Stomach (tissue), 9 donors: Measurements from ENCODE around the gene DCTN2. TPM values are rescaled to one million over a fixed set of nuclear protein-coding genes. Genes with fewer than 3 reads are reported as not detected.

Experiments used
- DNase-seq, 2 donors: peaks; one replicate each; pipeline versions ENCODE4 v3.0.0 to v3.0.0-alpha.2; 2013 to 2019
- H3K27ac ChIP-seq, 5 donors: fragments of 200-600 bp in 4 of 5; sonication (generic) in 4 of 5; one replicate each; pipeline ENCODE4 v1.5.1; 2013 to 2019; ENCODE audit warnings: mild to moderate bottlenecking in 1 of 5, moderate library complexity in 1 of 5
- H3K27me3 ChIP-seq, 3 donors: fragments of 200-600 bp; sonication (generic); one replicate each; pipeline ENCODE4 v1.5.1; 2017 to 2019; ENCODE audit warnings: mixed run types in 1 of 3
- H3K36me3 ChIP-seq, 4 donors: fragments of 200-600 bp; sonication (generic); 1 replicate in 3 of 4; 2 replicates in 1 of 4; pipeline ENCODE4 v1.5.1; 2016 to 2019
- H3K4me1 ChIP-seq, 4 donors: fragments of 200-600 bp; sonication (generic); one replicate each; pipeline ENCODE4 v1.5.1; 2016 to 2019
- H3K4me3 ChIP-seq, 4 donors: fragments of 200-600 bp; sonication (generic) in 3 of 4; one replicate each; pipeline ENCODE4 v1.5.1; 2016 to 2019; ENCODE audit warnings: mild to moderate bottlenecking in 1 of 4
- H3K9me3 ChIP-seq, 4 donors: fragments of 200-600 bp; sonication (generic); one replicate each; pipeline ENCODE4 v1.5.1; 2016 to 2019
- EP300 ChIP-seq: sonication (generic); formaldehyde crosslinking; IDR thresholded peaks from one replicate; pipeline ENCODE4 v1.6.1; 2017; ENCODE audit warnings: antibody characterized with exemption
- POLR2A ChIP-seq, 4 donors: fragments of 450-650 bp; IDR thresholded peaks; one replicate each; pipeline ENCODE4 v1.6.1; 2016; ENCODE audit warnings: antibody characterized with exemption in 4 of 4, control low read depth in 2 of 4, mild to moderate bottlenecking in 1 of 4, moderate library complexity in 1 of 4
- POLR2AphosphoS5 ChIP-seq, 3 donors: sonication (generic); formaldehyde crosslinking; IDR thresholded peaks; one replicate each; pipeline ENCODE4 v1.6.1; 2016; ENCODE audit warnings: antibody characterized with exemption in 3 of 3
- WGBS, 5 donors: extraction: QIAGEN DNeasy Blood & Tissue Kit in 3 of 5; methylation state at CpG; one replicate each; pipeline versions ENCODE4 v1.1.5 to v1.1.7; 2013 to 2018; 5-methylcytosine and 5-hydroxymethylcytosine counted together
- intact Hi-C: fragments of 100-400 bp; cut with DNase I; formaldehyde crosslinking; loops from one replicate; pipeline ENCODE4 v1.15.1; 2023; ENCODE audit warnings: low total_unique reads
- polyA plus RNA-seq, 3 donors: library from polyadenylated mRNA; stranded (reverse); fragments of 200-250 nt; gene quantifications; one replicate each; pipeline ENCODE4 v1.2.3, GENCODE V29; 2013
- total RNA-seq, 5 donors: library from RNA; depleted of rRNA; stranded (reverse); fragments of >200 nt; gene quantifications; one replicate each; pipeline versions ENCODE4 v1.1.0 to v1.2.3, GENCODE V29; 2014 to 2016
- TF ChIP-seq, protein P1 (sequence below), 7 experiments: fragments of 450-650 bp in 4 of 7; fragments of 200-600 bp in 3 of 7; sonication (generic) in 3 of 7; IDR thresholded peaks; one replicate each; pipeline ENCODE4 v1.5.1; 2016 to 2019; ENCODE audit warnings: antibody characterized with exemption in 7 of 7, control low read depth in 2 of 7, mild to moderate bottlenecking in 1 of 7
- donor health status: healthy with polysubstance abuse.
- donor health status: Bipolar disorder and iron deficiency.
- donor health status: healthy.

The DCTN2 gene
- total and polyA plus RNA-seq, 8 donors: 28.6 to 177 (median 106) TPM

DNA sequence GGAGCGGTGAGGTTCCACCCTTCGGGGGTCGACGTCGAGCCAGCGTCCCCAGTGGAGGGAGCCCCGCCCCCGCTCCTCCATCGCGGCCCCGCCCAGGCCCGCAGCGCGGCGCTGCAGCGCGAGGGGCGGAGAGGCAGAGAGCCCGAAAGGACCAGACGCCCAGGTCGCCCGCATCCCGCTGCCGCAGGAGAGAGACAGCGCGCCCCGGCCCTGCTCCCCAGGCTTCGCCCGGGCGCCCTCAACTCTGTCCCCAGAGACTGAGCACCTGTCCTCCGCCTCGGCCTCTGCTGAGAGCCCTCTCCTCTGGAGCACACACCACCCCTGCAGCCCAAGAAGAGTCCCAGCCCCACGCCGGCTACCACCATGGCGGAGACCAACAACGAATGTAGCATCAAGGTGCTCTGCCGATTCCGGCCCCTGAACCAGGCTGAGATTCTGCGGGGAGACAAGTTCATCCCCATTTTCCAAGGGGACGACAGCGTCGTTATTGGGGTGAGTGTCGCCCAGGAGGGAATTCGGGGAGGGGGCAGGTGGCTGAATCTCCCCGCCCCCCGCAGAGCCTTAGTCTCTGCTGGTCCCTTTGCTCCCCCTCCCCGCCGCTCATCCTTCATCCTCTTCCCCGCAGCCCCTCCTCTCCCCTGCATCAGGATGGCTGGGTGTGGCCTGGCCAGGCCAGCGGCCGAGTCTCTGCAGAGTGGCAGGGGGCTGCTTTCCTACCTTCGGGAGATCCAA is 3.1 kb upstream of the DCTN2 start, which contains the start of gene KIF5A:
KIF5A (plus strand) TSS at position 136 of the 732 bp plus-strand sequence; CDS start at position 364, 228 bp downstream.
- H3K4me1 ChIP-seq: peaks cover 13 to 33% (median 28%) of the 10 kb centered on the region in 4 donors
- peaks cover 0 to 32% (median 29%) of the 10 kb centered on the region in 3 donors for H3K27me3 ChIP-seq
- DNase-seq: peak in 1 of 2 donors; percentile 73
- H3K9me3 ChIP-seq: no peaks in the 10 kb centered on the region
- TF ChIP-seq POLR2A (IDR thresholded peaks at IDR 0.05) (no peak), EP300 (no peak), POLR2AphosphoS5 (IDR thresholded peaks at IDR 0.05) (no peak)
- TF ChIP-seq, protein P1, sequence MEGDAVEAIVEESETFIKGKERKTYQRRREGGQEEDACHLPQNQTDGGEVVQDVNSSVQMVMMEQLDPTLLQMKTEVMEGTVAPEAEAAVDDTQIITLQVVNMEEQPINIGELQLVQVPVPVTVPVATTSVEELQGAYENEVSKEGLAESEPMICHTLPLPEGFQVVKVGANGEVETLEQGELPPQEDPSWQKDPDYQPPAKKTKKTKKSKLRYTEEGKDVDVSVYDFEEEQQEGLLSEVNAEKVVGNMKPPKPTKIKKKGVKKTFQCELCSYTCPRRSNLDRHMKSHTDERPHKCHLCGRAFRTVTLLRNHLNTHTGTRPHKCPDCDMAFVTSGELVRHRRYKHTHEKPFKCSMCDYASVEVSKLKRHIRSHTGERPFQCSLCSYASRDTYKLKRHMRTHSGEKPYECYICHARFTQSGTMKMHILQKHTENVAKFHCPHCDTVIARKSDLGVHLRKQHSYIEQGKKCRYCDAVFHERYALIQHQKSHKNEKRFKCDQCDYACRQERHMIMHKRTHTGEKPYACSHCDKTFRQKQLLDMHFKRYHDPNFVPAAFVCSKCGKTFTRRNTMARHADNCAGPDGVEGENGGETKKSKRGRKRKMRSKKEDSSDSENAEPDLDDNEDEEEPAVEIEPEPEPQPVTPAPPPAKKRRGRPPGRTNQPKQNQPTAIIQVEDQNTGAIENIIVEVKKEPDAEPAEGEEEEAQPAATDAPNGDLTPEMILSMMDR (IDR thresholded peaks at IDR 0.05): no peak
- H3K36me3 ChIP-seq: no peaks in the 10 kb centered on the region
- intact Hi-C loops: no loop called here
- 4 to 7% (median 6%) methylated on average over 22 to 52 of the region's 52 CpGs for WGBS, 5 donors
- H3K27ac ChIP-seq: no peak within 1 kb of the TSS
- H3K4me3 ChIP-seq: peak within 1 kb of the TSS; percentile 44 to 56 (median 52)

DNA sequence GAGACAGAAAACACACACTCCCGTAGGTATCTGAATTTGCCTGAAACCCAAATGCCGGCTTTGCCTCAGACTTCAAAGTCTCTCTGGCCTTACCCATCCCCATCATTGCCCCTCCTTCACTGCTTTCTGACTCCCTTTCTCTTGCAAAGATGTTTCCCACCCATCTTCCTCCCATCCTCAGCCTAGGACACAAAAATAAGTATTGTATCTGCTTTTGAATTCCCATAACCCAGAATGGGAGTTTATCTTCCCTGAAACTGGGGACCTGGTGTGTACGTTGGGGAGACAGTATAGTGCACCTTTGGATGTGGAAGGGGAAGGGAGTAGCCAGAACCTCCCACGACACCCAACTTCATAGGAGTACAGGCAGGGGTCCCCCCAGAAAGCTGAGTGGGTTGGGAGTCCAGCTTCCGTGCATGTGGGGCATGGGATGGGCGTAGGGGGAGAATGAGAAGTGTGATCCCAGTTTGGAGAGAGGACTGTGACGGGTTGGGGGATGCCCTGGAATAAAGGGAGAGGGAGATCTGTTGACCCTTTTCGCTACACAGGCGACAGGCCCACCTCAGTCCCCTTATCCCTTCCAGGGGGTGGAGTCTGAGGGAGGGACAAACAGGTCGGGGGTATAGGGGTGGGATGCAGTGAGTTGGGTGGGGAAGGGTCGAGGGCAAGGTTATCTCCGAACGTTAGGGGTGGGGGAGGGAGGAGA is 2.4 kb upstream of the DCTN2 start:
- Histone ChIP-seq H3K36me3 (no peaks in the 10 kb centered on the region), H3K4me3 (peak overlapping the region; percentile 44 to 56 (median 52)), H3K9me3 (no peaks in the 10 kb centered on the region), H3K27me3 (peaks cover 0 to 32% (median 29%) of the 10 kb centered on the region in 3 donors), H3K4me1 (peaks cover 14 to 40% (median 31%) of the 10 kb centered on the region in 4 donors), H3K27ac (no peak overlapping the region)
- no peak for DNase-seq
- WGBS, 5 donors: 31 to 40% (median 38%) methylated on average over 12 to 13 of the region's 13 CpGs
- no peak for TF ChIP-seq EP300
- TF ChIP-seq POLR2AphosphoS5 (IDR thresholded peaks at IDR 0.05): no peak
- no peak for TF ChIP-seq POLR2A (IDR thresholded peaks at IDR 0.05)
- TF ChIP-seq, protein P1 (IDR thresholded peaks at IDR 0.05): peak in 1 of 7 experiments; percentile 11
- intact Hi-C loops: no loop called here

DNA sequence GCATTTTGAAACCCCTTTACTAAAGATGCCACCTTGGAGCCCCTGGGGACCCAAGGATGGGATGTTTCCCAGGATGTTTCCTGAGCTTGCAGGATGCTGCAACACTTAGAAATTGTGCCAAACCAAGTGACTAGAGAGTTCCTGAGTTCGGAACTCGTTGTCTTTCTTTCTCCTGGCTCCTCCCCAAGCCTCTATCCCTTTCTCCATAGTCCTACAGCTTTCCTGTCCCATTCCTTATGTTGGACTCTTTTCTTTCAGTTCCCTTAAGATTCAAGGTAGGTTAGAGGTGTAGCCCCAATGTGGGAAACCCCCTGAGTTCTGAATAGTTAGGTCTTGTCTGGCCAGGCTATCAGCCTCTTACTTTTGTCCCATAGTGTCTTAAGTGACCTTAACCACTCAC is 1.5 kb upstream of the DCTN2 start:
- Histone ChIP-seq H3K9me3 (no peaks in the 10 kb centered on the region), H3K36me3 (no peaks in the 10 kb centered on the region), H3K27me3 (peaks cover 0 to 32% (median 29%) of the 10 kb centered on the region in 3 donors), H3K27ac (no peak overlapping the region), H3K4me1 (peaks cover 14 to 48% (median 35%) of the 10 kb centered on the region in 4 donors), H3K4me3 (no peak overlapping the region)
- 40 to 63% (median 50%) methylated on average over 2 of the region's 2 CpGs for WGBS, 5 donors
- DNase-seq: no peak
- intact Hi-C loops: no loop called here
- no peak for TF ChIP-seq POLR2A (IDR thresholded peaks at IDR 0.05)
- TF ChIP-seq POLR2AphosphoS5 (IDR thresholded peaks at IDR 0.05): no peak
- TF ChIP-seq EP300: no peak
- TF ChIP-seq, protein P1 (IDR thresholded peaks at IDR 0.05): no peak

DNA sequence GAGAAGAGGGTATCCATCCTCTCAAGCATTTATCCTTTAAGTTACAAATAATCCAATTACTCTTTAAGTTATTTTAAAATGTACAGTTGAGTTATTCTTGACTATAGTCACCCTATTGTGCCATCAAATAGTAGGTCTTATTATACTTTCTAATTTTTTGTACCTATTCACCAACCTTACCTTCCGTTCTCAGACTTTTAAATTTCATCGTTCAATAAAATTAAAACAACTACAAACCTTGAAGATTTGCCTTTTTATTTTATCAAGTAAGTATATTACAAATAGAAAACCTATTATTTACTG is 972 bp upstream of the DCTN2 start:
- no peak overlapping the region for H3K27ac ChIP-seq
- no peaks in the 10 kb centered on the region for H3K36me3 ChIP-seq
- peaks cover 0 to 32% (median 25%) of the 10 kb centered on the region in 3 donors for H3K27me3 ChIP-seq
- TF ChIP-seq POLR2A (IDR thresholded peaks at IDR 0.05) (no peak), EP300 (no peak), POLR2AphosphoS5 (IDR thresholded peaks at IDR 0.05) (no peak)
- TF ChIP-seq, protein P1 (IDR thresholded peaks at IDR 0.05): no peak
- DNase-seq: no peak
- H3K4me1 ChIP-seq: peaks cover 14 to 50% (median 35%) of the 10 kb centered on the region in 4 donors
- H3K9me3 ChIP-seq: no peaks in the 10 kb centered on the region
- intact Hi-C loops: no loop called here
- 90 to 98% (median 95%) methylated on average over 2 of the region's 2 CpGs for WGBS, 5 donors
- no peak overlapping the region for H3K4me3 ChIP-seq
